GM20000 (cell line): Measurements from ENCODE around the gene EPHA3.
"Not testable (repeated sequence)": the region's sequence is repeated elsewhere in the genome, so short reads cannot be mapped to it uniquely, and the experiment has no call there.

Experiments used
- DNase-seq: peaks from one replicate; pipeline ENCODE4 v3.0.0; 2012; ENCODE audit warnings: low spot score
- TF ChIP-seq, protein P1 (sequence below): IDR thresholded peaks from 2 replicates; pipeline ENCODE4 v1.5.1; 2012; ENCODE audit warnings: mild to moderate bottlenecking, control low read depth; ENCODE audit errors: extremely low read depth, missing control alignments

Gene EPHA3

DNA sequence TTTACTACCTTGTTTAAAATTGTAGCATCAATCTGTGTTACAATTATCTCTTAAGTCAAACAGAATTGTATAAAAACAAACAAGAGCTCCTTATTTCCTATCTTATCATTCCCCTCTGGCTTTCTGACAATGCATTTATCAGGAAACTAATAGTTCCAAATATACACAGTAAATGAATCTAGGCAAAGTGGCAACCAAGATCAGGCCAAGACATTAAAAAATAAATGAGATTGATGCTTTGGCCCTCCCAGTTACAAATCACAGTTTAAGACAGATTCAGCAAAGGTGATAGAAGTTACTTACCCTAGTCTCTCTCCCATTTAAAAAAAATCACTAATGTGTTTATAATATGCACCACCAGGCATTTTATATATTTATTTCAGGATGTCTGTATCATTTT lies 236.7 kb downstream of the EPHA3 start:
- TF ChIP-seq, protein P1, sequence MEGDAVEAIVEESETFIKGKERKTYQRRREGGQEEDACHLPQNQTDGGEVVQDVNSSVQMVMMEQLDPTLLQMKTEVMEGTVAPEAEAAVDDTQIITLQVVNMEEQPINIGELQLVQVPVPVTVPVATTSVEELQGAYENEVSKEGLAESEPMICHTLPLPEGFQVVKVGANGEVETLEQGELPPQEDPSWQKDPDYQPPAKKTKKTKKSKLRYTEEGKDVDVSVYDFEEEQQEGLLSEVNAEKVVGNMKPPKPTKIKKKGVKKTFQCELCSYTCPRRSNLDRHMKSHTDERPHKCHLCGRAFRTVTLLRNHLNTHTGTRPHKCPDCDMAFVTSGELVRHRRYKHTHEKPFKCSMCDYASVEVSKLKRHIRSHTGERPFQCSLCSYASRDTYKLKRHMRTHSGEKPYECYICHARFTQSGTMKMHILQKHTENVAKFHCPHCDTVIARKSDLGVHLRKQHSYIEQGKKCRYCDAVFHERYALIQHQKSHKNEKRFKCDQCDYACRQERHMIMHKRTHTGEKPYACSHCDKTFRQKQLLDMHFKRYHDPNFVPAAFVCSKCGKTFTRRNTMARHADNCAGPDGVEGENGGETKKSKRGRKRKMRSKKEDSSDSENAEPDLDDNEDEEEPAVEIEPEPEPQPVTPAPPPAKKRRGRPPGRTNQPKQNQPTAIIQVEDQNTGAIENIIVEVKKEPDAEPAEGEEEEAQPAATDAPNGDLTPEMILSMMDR, result no peak
- no peak for DNase-seq

DNA sequence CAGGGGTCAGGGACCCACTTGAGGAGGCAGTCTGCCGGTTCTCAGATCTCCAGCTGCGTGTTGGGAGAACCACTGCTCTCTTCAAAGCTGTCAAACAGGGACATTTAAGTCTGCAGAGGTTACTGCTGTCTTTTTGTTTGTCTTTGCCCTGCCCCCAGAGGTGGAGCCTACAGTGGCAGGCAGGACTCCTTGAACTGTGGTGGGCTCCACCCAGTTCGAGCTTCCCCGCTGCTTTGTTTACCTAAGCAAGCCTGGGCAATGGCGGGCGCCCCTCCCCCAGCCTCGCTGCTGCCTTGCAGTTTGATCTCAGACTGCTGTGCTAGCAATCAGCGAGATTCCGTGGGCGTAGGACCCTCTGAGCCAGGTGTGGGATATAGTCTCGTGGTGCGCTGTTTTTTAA lies 243.5 kb downstream of the EPHA3 start:
- not testable (repeated sequence) for DNase-seq

DNA sequence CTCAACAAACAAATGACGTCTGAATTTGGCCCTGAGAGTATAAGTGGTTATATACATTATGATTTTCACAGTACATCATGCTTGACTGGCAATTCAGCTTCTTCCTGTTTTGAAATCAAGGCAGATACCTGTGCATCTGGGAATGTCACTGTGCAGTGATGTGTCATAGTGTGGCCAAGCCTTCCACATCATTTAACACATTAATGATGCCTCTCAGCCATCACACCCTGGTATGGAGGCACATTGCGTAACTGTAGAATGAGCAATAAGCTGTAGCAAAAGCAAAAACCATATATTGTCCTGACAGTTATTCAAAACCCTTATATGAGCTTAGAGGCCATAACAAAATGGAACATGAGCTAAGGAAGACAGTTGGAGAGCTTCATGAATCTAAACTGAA lies 246.0 kb downstream of the EPHA3 start:
- DNase-seq, result no peak
- TF ChIP-seq, protein P1, result no peak

DNA sequence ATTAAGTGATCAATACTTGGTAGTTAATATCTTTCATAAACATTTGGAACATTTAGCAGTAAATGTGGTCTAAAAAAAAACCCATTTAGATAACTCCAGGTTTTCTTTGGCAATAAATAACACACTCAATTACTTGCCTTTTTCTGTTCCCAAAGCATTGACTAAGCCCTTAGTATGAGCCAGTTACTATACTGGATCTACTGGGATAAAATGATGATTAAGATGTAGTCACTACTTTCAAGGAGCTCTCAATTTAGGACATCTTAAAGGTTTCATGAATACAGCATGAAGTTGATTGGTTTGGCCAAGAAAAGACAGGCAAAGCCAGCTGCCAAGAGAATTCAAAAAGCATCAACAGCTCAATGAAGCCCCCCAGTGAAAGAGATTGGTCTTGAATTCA lies 250.9 kb downstream of the EPHA3 start:
- TF ChIP-seq, protein P1, result no peak
- DNase-seq, result no peak

DNA sequence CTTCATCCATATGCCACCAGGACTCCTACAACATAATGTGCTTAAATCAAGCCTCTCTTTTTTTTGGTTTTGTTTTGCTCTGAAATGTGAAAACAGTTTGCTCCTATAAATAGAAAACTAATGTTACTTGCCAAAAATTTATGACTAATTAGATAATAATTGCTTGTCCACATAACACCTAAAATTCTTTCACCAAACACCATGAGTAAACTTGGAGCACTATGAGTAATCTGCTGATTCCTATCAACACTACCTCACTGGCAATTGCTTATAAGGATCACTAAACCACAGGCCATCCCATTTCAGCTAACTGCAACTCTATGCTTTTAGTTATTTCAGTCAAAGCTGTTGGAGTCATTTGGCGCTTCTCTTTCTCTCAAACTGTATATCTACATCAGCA lies 252.7 kb downstream of the EPHA3 start:
- DNase-seq, result no peak
- TF ChIP-seq, protein P1, result no peak

DNA sequence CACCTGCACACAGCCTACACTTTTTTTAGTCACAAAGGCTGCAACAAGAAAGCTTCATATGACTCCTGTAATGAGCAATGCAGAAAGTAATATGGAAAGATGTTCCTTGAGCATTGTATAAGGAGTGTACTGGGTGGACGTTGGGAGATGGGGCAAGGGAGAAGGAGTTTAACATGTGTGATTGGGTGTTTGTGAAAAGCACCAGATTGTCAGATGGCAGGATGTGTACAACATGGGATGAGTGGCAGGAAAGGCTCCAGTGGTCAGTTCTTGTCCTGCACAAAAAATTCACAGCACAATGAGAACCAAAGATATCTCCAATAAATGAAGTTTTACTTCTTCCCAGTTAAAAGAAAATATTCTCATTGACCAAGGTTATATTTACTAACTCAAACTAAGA lies 255.1 kb downstream of the EPHA3 start:
- DNase-seq, result no peak
- TF ChIP-seq, protein P1, result no peak

DNA sequence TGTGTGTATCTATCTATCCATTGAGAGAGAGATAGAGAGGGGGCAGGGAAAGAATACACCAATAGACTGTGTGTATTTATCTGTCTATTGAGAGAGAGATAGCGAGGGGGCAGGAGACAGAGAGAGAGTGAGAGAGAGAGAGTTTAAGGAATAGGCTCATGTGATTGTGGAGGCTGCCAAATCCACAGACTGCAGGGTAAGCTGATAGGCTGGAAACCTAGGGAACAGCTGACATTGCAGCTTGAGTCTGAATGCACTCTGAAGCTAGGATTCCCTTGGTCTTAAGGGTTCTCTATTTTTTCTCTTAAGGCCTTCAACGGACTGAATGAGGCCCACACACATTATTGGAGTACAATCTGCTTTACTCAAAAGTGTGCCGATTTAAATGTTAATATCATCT lies 255.8 kb downstream of the EPHA3 start:
- no peak for DNase-seq
- TF ChIP-seq, protein P1, result no peak

DNA sequence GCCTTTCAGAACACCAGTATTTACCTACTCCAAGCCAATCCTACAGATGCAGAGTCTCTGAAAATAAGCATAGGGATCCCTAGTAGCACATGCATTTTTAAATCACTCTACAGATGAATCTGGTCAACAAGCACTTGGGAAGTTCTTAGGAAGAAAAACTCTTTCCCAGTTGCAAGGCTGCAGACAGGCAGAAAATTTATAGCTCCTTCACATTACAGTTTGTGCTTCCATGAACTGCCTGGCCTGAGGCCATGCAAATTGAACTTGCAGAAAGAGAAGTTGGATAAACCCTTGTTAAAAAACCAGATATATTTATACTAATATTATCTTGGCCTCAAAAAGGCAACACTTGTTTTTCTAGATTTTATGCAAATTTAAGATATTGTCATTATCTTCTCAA lies 256.9 kb downstream of the EPHA3 start:
- TF ChIP-seq, protein P1, result no peak
- no peak for DNase-seq
